HG03280 (cell line): Measurements from ENCODE around the gene SLC29A3.

Experiments
- ATAC-seq: cut with Tn5 transposase; IDR thresholded peaks from one replicate; pipeline ENCODE4 v1.9.1; 2021; ENCODE audit warnings: mild to moderate bottlenecking, moderate library complexity; ENCODE audit not compliant: unreplicated experiment

Gene SLC29A3

DNA sequence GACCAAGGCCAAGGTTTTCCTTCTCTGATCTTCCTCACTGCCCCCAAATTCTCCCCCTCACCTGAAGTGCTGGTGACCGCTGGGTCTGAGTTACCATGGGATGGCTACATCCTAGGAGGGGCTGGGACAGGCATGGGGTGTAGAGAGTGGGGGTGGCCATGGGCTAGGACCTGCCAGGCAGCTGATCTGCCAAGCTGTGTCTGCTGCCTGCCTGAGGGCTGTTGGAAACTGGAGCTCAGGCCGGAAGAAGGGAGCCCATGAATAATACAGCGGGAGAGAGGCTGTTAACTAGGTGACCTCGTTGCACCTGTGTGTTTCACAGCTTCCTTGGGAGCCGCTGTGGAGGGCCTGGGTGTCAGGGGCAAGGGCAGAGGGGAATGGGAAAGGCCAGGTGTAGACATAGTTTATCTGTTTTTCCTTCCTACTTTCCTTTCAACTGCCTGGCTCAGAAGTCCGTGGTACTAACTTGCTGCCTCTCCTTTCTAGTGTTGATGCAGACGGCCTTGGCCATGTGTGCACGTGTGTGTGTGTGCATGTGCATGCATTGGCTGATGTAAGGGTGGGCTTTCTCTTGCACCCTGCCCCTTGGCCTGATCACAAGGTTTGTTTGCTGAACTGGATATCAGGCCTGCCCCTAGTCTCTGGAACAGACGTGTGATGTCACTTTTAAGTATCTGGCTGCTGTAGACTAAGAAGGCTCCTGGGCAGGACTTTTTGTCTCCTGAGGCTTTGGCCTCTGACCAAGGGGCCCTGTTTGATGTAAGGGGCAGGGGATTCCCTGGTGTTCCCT is 89.6 kb downstream of the SLC29A3 start:
- no peak for ATAC-seq

GRCh38 chr10:71409516-71410104 is 90.6 kb downstream of the SLC29A3 start:
- no peak for ATAC-seq
